ENCODE measurements around the gene CHCHD6.

DNA sequence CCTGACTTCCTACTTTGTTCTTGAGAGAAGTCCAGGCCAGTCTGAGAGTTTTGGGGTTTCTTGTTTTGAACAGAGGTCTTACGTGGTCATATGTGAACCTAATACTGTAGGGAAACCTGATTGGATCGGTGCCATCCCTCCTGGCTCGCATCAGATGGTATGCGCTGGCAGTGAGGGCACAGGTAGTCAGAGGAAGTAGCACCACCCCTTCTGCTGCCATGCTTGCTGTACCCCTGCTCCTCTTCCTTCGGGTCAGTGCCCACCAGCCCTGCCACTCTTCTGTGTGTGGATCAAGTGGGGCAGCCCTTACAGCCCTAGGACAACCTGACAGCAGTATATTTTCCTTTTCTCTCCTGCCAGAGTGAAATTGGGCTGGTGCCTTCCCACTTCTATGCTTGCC is 39.7 kb downstream of the CHCHD6 start:
- TF ChIP-seq EZH2phosphoT487 (IDR thresholded peaks at IDR 0.05; ENCODE audit: insufficient read depth, low read depth) (no peak), EZH2 (IDR thresholded peaks at IDR 0.05; ENCODE audit: insufficient read depth, poor library complexity, severe bottlenecking) (no peak)
